Fibroblast of lung (primary cell): ENCODE data around the gene STK11. TPM values are rescaled to one million over a fixed set of nuclear protein-coding genes. Genes with fewer than 3 reads are reported as not detected.
A peak's percentile ranks its signal among the peaks of the same experiment; 100 is the strongest.
"Not testable (repeated sequence)": the region's sequence is repeated elsewhere in the genome, so short reads cannot be mapped to it uniquely, and the experiment has no call there.

Source experiments
- DNase-seq, 2 donors: peaks; one replicate each; pipeline versions ENCODE4 v3.0.0 to v3.0.0-alpha.2; 2010; ENCODE audit warnings: low read depth in 2 of 2
- H2AFZ ChIP-seq: 2 replicates; pipeline ENCODE4 v1.5.1; 2012; ENCODE audit warnings: low read length, control low read depth, inconsistent platforms
- H3K27ac ChIP-seq: 2 replicates; pipeline ENCODE4 v1.5.1; 2011; ENCODE audit warnings: low read length, control low read depth; ENCODE audit not compliant: insufficient read depth
- H3K27me3 ChIP-seq: 2 replicates; pipeline ENCODE4 v1.5.1; 2011; ENCODE audit warnings: mild to moderate bottlenecking, low read length; ENCODE audit not compliant: control insufficient read depth, insufficient read depth
- H3K36me3 ChIP-seq: 2 replicates; pipeline ENCODE4 v1.5.1; 2011; ENCODE audit warnings: low read length; ENCODE audit not compliant: control insufficient read depth, insufficient read depth
- H3K4me1 ChIP-seq: 2 replicates; pipeline ENCODE4 v1.5.1; 2011; ENCODE audit warnings: low read length; ENCODE audit not compliant: control insufficient read depth, insufficient read depth; ENCODE audit errors: extremely low read depth
- H3K4me2 ChIP-seq: 2 replicates; pipeline ENCODE4 v1.5.1; 2011; ENCODE audit warnings: low read length, control low read depth; ENCODE audit not compliant: insufficient read depth; ENCODE audit errors: extremely low read depth
- H3K4me3 ChIP-seq, 4 experiments: fragments of 200-600 bp in 1 of 4; sonication (generic) in 1 of 4; replicated peaks in 1 of 4; 2 replicates each; pipeline ENCODE4 v1.5.1; 2011 to 2016; ENCODE audit warnings: low read length in 4 of 4, low read depth in 3 of 4, mild to moderate bottlenecking in 3 of 4, control low read depth in 2 of 4, inconsistent platforms in 1 of 4, mixed read lengths in 1 of 4; ENCODE audit not compliant: insufficient read depth in 1 of 4; ENCODE audit errors: control extremely low read depth in 1 of 4
- H3K79me2 ChIP-seq: 2 replicates; pipeline ENCODE4 v1.5.1; 2012; ENCODE audit warnings: mild to moderate bottlenecking, low read length, inconsistent platforms; ENCODE audit not compliant: control insufficient read depth, insufficient read depth
- H3K9ac ChIP-seq: 2 replicates; pipeline ENCODE4 v1.5.1; 2011; ENCODE audit warnings: mild to moderate bottlenecking, low read length, control low read depth; ENCODE audit not compliant: insufficient read depth
- H3K9me3 ChIP-seq: 2 replicates; pipeline ENCODE4 v1.5.1; 2012; ENCODE audit warnings: low read depth, low read length; ENCODE audit not compliant: control insufficient read depth, insufficient read depth
- H4K20me1 ChIP-seq: 2 replicates; pipeline ENCODE4 v1.5.1; 2011; ENCODE audit warnings: low read length; ENCODE audit not compliant: control insufficient read depth, insufficient read depth; ENCODE audit errors: extremely low read depth
- EZH2 ChIP-seq: IDR thresholded peaks from 2 replicates; pipeline ENCODE4 v1.5.1; 2012; ENCODE audit warnings: low read length, control low read depth, mild to moderate bottlenecking; ENCODE audit errors: missing control alignments
- polyA plus RNA-seq, 2 donors: library from polyadenylated mRNA; depleted of rRNA in 1 of 2; stranded (reverse) in 1 of 2; unstranded in 1 of 2; fragments of >200 nt; gene quantifications; 2 replicates each; pipeline ENCODE4 v1.2.1, GENCODE V29; 2011 to 2012; ENCODE audit warnings: missing spikeins in 1 of 2
- total RNA-seq: library from RNA; depleted of rRNA; stranded (reverse); fragments of >200 nt; gene quantifications from 2 replicates; pipeline ENCODE4 v1.2.1, GENCODE V29; 2014
- TF ChIP-seq, protein P1 (sequence below), 2 donors: IDR thresholded peaks in 1 of 2; conservative IDR thresholded peaks in 1 of 2; 1 replicate in 1 of 2; 2 replicates in 1 of 2; pipeline ENCODE4 v1.5.1; 2011 to 2012; ENCODE audit warnings: low read length in 2 of 2, control low read depth in 1 of 2, inconsistent platforms in 1 of 2, low read depth in 1 of 2, mild to moderate bottlenecking in 1 of 2

STK11 gene
- total and polyA plus RNA-seq, 2 donors (not counting 1 experiment from before 2014, with no cell fraction given), result 23.7 to 96.6 TPM

DNA sequence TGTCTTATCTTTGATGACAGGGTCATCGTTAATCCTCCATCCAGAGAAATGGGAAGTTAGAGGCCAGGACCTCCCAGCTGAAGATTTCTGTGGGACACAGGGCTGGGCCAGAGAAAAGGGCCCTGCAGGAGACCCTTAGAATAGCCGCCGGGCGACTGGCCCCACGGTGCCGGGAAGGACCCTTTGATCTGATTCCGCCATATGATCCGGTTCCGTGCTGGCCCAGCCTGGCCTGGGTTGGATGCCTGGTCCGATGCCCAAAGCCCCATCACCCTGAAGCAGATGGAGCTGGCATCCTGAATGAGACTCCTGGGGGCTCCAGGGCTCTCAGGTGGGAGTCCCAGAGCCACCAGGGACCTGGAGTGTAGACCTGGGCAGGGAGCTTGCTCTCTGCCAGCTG is 6.0 kb upstream of the STK11 start:
- Histone ChIP-seq H3K9ac (no peak overlapping the region), H3K79me2 (no peaks in the 10 kb centered on the region), H3K9me3 (no peaks in the 10 kb centered on the region), H3K4me3 (no peak overlapping the region), H4K20me1 (no peaks in the 10 kb centered on the region), H3K27me3 (no peaks in the 10 kb centered on the region), H3K4me1 (peaks cover 8% of the 10 kb centered on the region), H2AFZ (no peak overlapping the region), H3K4me2 (no peak overlapping the region), H3K36me3 (no peaks in the 10 kb centered on the region), H3K27ac (no peak overlapping the region)
- DNase-seq, result no peak
- TF ChIP-seq, protein P1, sequence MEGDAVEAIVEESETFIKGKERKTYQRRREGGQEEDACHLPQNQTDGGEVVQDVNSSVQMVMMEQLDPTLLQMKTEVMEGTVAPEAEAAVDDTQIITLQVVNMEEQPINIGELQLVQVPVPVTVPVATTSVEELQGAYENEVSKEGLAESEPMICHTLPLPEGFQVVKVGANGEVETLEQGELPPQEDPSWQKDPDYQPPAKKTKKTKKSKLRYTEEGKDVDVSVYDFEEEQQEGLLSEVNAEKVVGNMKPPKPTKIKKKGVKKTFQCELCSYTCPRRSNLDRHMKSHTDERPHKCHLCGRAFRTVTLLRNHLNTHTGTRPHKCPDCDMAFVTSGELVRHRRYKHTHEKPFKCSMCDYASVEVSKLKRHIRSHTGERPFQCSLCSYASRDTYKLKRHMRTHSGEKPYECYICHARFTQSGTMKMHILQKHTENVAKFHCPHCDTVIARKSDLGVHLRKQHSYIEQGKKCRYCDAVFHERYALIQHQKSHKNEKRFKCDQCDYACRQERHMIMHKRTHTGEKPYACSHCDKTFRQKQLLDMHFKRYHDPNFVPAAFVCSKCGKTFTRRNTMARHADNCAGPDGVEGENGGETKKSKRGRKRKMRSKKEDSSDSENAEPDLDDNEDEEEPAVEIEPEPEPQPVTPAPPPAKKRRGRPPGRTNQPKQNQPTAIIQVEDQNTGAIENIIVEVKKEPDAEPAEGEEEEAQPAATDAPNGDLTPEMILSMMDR (conservative IDR thresholded peaks at IDR 0.05 in 1 of 2, IDR thresholded peaks at IDR 0.05 in 1 of 2; ENCODE audit: low read depth in 1 of 2, low read length in 2 of 2), result no peak
- TF ChIP-seq EZH2, result no peak

DNA sequence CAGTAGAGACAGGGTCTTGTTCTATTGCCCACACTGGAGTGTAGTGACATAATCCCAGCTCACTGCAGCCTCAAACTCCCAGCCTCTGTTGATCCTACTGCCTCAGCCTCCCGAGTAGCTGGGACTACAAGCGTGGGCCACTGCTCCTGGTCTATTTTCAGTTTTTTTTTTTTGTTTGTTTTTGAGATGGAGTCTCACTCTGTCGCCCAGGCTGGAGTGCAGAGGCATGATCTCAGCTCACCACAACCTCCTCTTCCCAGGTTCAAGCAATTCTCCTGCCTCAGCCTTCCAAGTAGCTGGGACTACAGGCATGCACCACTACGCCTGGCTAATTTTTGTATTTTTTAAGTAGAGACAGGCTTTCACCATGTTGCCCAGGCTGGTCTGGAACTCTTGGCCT is 5.0 kb upstream of the STK11 start:
- H3K4me3 ChIP-seq, H3K36me3 ChIP-seq, H3K27ac ChIP-seq, H3K4me1 ChIP-seq, H4K20me1 ChIP-seq, H2AFZ ChIP-seq, H3K9ac ChIP-seq, H3K27me3 ChIP-seq, H3K79me2 ChIP-seq, H3K9me3 ChIP-seq, H3K4me2 ChIP-seq, DNase-seq: not testable (repeated sequence)

DNA sequence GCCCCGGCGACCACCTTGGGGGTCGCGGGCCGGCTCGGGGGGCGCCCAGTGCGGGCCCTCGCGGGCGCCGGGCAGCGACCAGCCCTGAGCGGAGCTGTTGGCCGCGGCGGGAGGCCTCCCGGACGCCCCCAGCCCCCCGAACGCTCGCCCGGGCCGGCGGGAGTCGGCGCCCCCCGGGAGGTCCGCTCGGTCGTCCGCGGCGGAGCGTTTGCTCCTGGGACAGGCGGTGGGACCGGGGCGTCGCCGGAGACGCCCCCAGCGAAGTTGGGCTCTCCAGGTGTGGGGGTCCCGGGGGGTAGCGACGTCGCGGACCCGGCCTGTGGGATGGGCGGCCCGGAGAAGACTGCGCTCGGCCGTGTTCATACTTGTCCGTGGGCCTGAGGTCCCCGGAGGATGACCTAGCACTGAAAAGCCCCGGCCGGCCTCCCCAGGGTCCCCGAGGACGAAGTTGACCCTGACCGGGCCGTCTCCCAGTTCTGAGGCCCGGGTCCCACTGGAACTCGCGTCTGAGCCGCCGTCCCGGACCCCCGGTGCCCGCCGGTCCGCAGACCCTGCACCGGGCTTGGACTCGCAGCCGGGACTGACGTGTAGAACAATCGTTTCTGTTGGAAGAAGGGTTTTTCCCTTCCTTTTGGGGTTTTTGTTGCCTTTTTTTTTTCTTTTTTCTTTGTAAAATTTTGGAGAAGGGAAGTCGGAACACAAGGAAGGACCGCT is 729 bp downstream of the STK11 start:
- peaks cover 46% of the 10 kb centered on the region for H3K79me2 ChIP-seq
- H3K27ac ChIP-seq, result peak overlapping the region; percentile 78
- H3K9me3 ChIP-seq, result no peaks in the 10 kb centered on the region
- peak overlapping the region; percentile 76 to 89 (median 83) for H3K4me3 ChIP-seq
- no peaks in the 10 kb centered on the region for H4K20me1 ChIP-seq
- peaks cover 5% of the 10 kb centered on the region for H3K36me3 ChIP-seq
- no peak for DNase-seq
- H2AFZ ChIP-seq, result no peak overlapping the region
- H3K9ac ChIP-seq, result peak overlapping the region; percentile 82
- TF ChIP-seq, protein P1 (conservative IDR thresholded peaks at IDR 0.05 in 1 of 2, IDR thresholded peaks at IDR 0.05 in 1 of 2; ENCODE audit: low read depth in 1 of 2, low read length in 2 of 2), result no peak
- TF ChIP-seq EZH2, result no peak
- H3K4me1 ChIP-seq, result peaks cover 14% of the 10 kb centered on the region
- H3K4me2 ChIP-seq, result peak overlapping the region; percentile 99
- no peaks in the 10 kb centered on the region for H3K27me3 ChIP-seq
